H9 (cell line): ENCODE results near the gene ABHD1. TPM values are rescaled to one million over a fixed set of nuclear protein-coding genes. Genes with fewer than 3 reads are reported as not detected.
A peak's percentile ranks its signal among the peaks of the same experiment; 100 is the strongest.

Source experiments
- DNase-seq: peaks from one replicate; pipeline ENCODE4 v3.0.0-alpha.2; 2017
- H2AFZ ChIP-seq: one replicate; pipeline ENCODE4 v1.6.1; 2013; ENCODE audit warnings: mild to moderate bottlenecking, low read length, control low read depth, moderate library complexity
- H2AK5ac ChIP-seq: 2 replicates; pipeline ENCODE4 v1.6.1; 2013; ENCODE audit warnings: low read length, control low read depth, mixed read lengths; ENCODE audit not compliant: insufficient read length
- H2BK120ac ChIP-seq: one replicate; pipeline ENCODE4 v1.6.1; 2013; ENCODE audit warnings: low read depth, mild to moderate bottlenecking, low read length, control low read depth, inconsistent platforms; ENCODE audit not compliant: poor library complexity, severe bottlenecking
- H2BK12ac ChIP-seq: 2 replicates; pipeline ENCODE4 v1.6.1; 2013; ENCODE audit warnings: low read length, control low read depth, mixed read lengths, low read depth; ENCODE audit not compliant: insufficient read length
- H2BK15ac ChIP-seq: 2 replicates; pipeline ENCODE4 v1.6.1; 2013; ENCODE audit warnings: low read depth, low read length, control low read depth
- H2BK20ac ChIP-seq: one replicate; pipeline ENCODE4 v1.6.1; 2013; ENCODE audit warnings: low read depth, mild to moderate bottlenecking, low read length, control low read depth, inconsistent platforms; ENCODE audit not compliant: poor library complexity, severe bottlenecking
- H2BK5ac ChIP-seq: 2 replicates; pipeline ENCODE4 v1.6.1; 2013; ENCODE audit warnings: low read length, control low read depth, mixed read lengths; ENCODE audit not compliant: insufficient read length
- H3K14ac ChIP-seq: 2 replicates; pipeline ENCODE4 v1.6.1; 2013; ENCODE audit warnings: low read length, control low read depth; ENCODE audit not compliant: insufficient read depth
- H3K18ac ChIP-seq: 2 replicates; pipeline ENCODE4 v1.6.1; 2013; ENCODE audit warnings: low read depth, mild to moderate bottlenecking, mixed read lengths, low read length, control low read depth; ENCODE audit not compliant: insufficient read length
- H3K23ac ChIP-seq: 2 replicates; pipeline ENCODE4 v1.6.1; 2013; ENCODE audit warnings: low read length, control low read depth, mixed read lengths, low read depth; ENCODE audit not compliant: insufficient read length
- H3K23me2 ChIP-seq: 2 replicates; pipeline ENCODE4 v1.6.1; 2013; ENCODE audit warnings: low read depth, mild to moderate bottlenecking, mixed read lengths, low read length, control low read depth; ENCODE audit not compliant: insufficient read length, poor library complexity, severe bottlenecking
- H3K27ac ChIP-seq: 2 replicates; pipeline ENCODE4 v1.5.1; 2013; ENCODE audit warnings: low read length, control low read depth, mixed read lengths, low read depth; ENCODE audit not compliant: insufficient read length
- H3K27me3 ChIP-seq: 2 replicates; pipeline ENCODE4 v1.6.1; 2013; ENCODE audit warnings: low read length, control low read depth, inconsistent platforms; ENCODE audit not compliant: insufficient read depth
- H3K4ac ChIP-seq: 2 replicates; pipeline ENCODE4 v1.6.1; 2013; ENCODE audit warnings: low read depth, mild to moderate bottlenecking, control low read depth, inconsistent platforms, low read length, moderate library complexity
- H3K4me1 ChIP-seq: 2 replicates; pipeline ENCODE4 v1.6.1; 2013; ENCODE audit warnings: low read length, control low read depth, inconsistent platforms; ENCODE audit not compliant: insufficient read depth
- H3K4me2 ChIP-seq: 2 replicates; pipeline ENCODE4 v1.6.1; 2013; ENCODE audit warnings: low read length, control low read depth, mixed read lengths; ENCODE audit not compliant: insufficient read length, insufficient read depth
- H3K56ac ChIP-seq: 2 replicates; pipeline ENCODE4 v1.6.1; 2013; ENCODE audit warnings: low read depth, mild to moderate bottlenecking, mixed read lengths, low read length, control low read depth; ENCODE audit not compliant: insufficient read length
- H3K79me1 ChIP-seq: 2 replicates; pipeline ENCODE4 v1.6.1; 2013; ENCODE audit warnings: low read depth, mild to moderate bottlenecking, moderate library complexity, low read length, control low read depth, inconsistent platforms; ENCODE audit not compliant: insufficient read depth, poor library complexity, severe bottlenecking
- H3K79me2 ChIP-seq: 2 replicates; pipeline ENCODE4 v1.6.1; 2013; ENCODE audit warnings: low read length, control low read depth, inconsistent platforms; ENCODE audit not compliant: insufficient read depth
- H3K9ac ChIP-seq: 2 replicates; pipeline ENCODE4 v1.6.1; 2013; ENCODE audit warnings: low read length, control low read depth, mixed read lengths; ENCODE audit not compliant: insufficient read length; ENCODE audit errors: extremely low read depth
- H3K9me3 ChIP-seq: one replicate; pipeline ENCODE4 v1.6.1; 2013; ENCODE audit warnings: low read depth, low read length, inconsistent platforms; ENCODE audit not compliant: control insufficient read depth
- H3T11ph ChIP-seq: one replicate; pipeline ENCODE4 v1.6.1; 2013; ENCODE audit warnings: mild to moderate bottlenecking, low read length, control low read depth, inconsistent platforms
- H4K20me1 ChIP-seq: one replicate; pipeline ENCODE4 v1.6.1; 2013; ENCODE audit not compliant: control insufficient read depth, insufficient read length, insufficient read depth
- H4K5ac ChIP-seq: 2 replicates; pipeline ENCODE4 v1.6.1; 2013; ENCODE audit warnings: low read depth, mild to moderate bottlenecking, mixed read lengths, low read length, control low read depth; ENCODE audit not compliant: insufficient read length
- H4K8ac ChIP-seq: replicated peaks from 2 replicates; pipeline ENCODE4 v1.6.1; 2013; ENCODE audit warnings: low read length, control low read depth, mixed read lengths, low read depth; ENCODE audit not compliant: insufficient read length
- H4K91ac ChIP-seq: 2 replicates; pipeline ENCODE4 v1.6.1; 2013; ENCODE audit warnings: low read depth, mild to moderate bottlenecking, moderate library complexity, mixed read lengths, low read length, control low read depth; ENCODE audit not compliant: insufficient read length
- H3K27ac Mint-ChIP-seq, 3 experiments: 2 replicates in 2 of 3; 3 replicates in 1 of 3; pipeline ENCODE4 v1.8.0; 2020 to 2021; ENCODE audit warnings: mixed read lengths in 3 of 3, mild to moderate bottlenecking in 1 of 3, moderate library complexity in 1 of 3
- H3K27me3 Mint-ChIP-seq: 2 replicates; pipeline ENCODE4 v1.8.0; 2021; ENCODE audit warnings: low read depth, mild to moderate bottlenecking, moderate library complexity, mixed read lengths
- H3K36me3 Mint-ChIP-seq, 3 experiments: 2 replicates in 2 of 3; 3 replicates in 1 of 3; pipeline ENCODE4 v1.8.0; 2020 to 2021; ENCODE audit warnings: low read depth in 3 of 3, mixed read lengths in 3 of 3; ENCODE audit not compliant: insufficient read depth in 1 of 3
- H3K4me1 Mint-ChIP-seq, 2 experiments: 2 replicates each; pipeline ENCODE4 v1.8.0; 2020; ENCODE audit warnings: mixed read lengths in 2 of 2
- H3K4me3 Mint-ChIP-seq, 2 experiments: 2 replicates in 1 of 2; 3 replicates in 1 of 2; pipeline ENCODE4 v1.8.0; 2020 to 2021; ENCODE audit warnings: mild to moderate bottlenecking in 2 of 2, mixed read lengths in 2 of 2, moderate library complexity in 1 of 2
- H3K9me3 Mint-ChIP-seq, 2 experiments: 2 replicates in 1 of 2; 3 replicates in 1 of 2; pipeline ENCODE4 v1.8.0; 2020; ENCODE audit warnings: mild to moderate bottlenecking in 2 of 2, mixed read lengths in 2 of 2, moderate library complexity in 1 of 2
- WGBS: extraction: QIAGEN DNeasy Blood & Tissue Kit; methylation state at CpG from one replicate; pipeline ENCODE4 v1.1.7; 2013; ENCODE audit warnings: missing lambda C conversion rate, low lambda C conversion rate, mixed read lengths; ENCODE audit not compliant: insufficient read length; ENCODE audit errors: extremely low coverage; 5-methylcytosine and 5-hydroxymethylcytosine counted together
- long read RNA-seq: library from polyadenylated mRNA; unstranded; transcript quantifications from one replicate; pipeline ENCODE4 v2.0.0, GENCODE V29; 2020
- total RNA-seq: library from RNA; stranded (reverse); gene quantifications from 2 replicates; pipeline ENCODE4 v1.2.1, GENCODE V29; 2021
- TF ChIP-seq, protein P1 (sequence below): fragments of 200-600 bp; sonication (generic); conservative IDR thresholded peaks from 3 replicates; pipeline ENCODE4 v1.8.0; 2021; ENCODE audit warnings: antibody characterized with exemption, mild to moderate bottlenecking

ABHD1 gene
- total RNA-seq: 0.31 and 0.61 TPM in 2 replicates
- long read RNA-seq: 0 reads

DNA sequence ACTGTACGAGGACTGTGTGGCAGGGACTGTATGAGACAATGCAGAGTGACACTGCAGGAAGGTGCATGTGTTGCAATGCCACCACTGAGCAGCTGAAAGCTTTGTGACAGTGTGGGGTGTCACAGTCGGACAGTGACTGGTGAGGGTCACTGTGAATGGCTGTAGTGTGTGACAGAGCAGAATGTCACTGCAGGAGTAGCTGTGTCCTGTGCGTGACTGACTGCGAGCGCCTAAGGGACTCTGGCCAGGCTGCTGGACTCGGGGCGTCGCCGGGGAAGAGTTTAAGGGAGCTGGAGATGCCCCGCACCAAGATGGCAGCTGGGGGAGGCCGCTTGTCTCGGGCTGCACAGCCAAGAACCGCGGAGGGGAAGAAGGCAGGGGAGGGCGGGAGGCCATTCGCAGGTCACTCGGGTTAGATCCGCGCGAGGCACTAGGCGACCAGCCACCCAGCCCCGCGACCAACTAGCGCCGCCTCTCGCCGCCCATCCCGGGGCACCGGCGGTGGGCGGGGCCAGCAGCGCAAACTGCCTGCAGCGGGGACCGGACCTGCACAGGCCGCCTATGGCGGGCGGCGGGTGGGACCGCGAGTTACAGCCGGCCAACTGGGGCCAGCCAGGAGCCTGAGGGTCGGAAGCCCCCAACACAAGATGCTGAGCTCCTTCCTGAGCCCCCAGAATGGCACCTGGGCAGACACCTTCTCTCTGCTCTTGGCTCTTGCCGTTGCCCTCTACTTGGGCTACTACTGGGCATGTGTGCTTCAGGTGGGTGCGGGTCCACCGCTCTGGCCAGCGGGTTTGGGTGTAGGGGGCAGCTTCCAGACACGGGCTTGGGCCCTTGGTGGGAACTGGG is at the start of gene ABHD1:
TSS of gene ABHD1 (plus strand) at position 514 of the 849 bp plus-strand sequence. CDS start at position 648, 134 bp downstream.
- H2BK20ac ChIP-seq: no peak within 1 kb of the TSS
- no peak within 1 kb of the TSS for H4K5ac ChIP-seq
- H3K4me3 Mint-ChIP-seq: peak within 1 kb of the TSS; percentile 80 to 89
- H3K9ac ChIP-seq: no peak within 1 kb of the TSS
- no peak within 1 kb of the TSS for H3K27ac ChIP-seq
- peaks cover 7% of the 10 kb centered on the region for H3K23me2 ChIP-seq
- no peak within 1 kb of the TSS for H2BK120ac ChIP-seq
- DNase-seq: peak; percentile 67
- H3K18ac ChIP-seq: peak within 1 kb of the TSS; percentile 65
- H4K8ac ChIP-seq: no peak within 1 kb of the TSS
- peaks cover 53% of the 10 kb centered on the region for H3K27me3 Mint-ChIP-seq
- H4K20me1 ChIP-seq: peaks cover 2% of the 10 kb centered on the region
- H3K9me3 ChIP-seq: no peaks in the 10 kb centered on the region
- no peak within 1 kb of the TSS for H2AFZ ChIP-seq
- H4K91ac ChIP-seq: no peak within 1 kb of the TSS
- H3K14ac ChIP-seq: peak within 1 kb of the TSS; percentile 69
- H3K4me2 ChIP-seq: peak within 1 kb of the TSS; percentile 94
- H2BK15ac ChIP-seq: no peak within 1 kb of the TSS; the same call in 1 of the 2 replicates
- TF ChIP-seq, protein P1, sequence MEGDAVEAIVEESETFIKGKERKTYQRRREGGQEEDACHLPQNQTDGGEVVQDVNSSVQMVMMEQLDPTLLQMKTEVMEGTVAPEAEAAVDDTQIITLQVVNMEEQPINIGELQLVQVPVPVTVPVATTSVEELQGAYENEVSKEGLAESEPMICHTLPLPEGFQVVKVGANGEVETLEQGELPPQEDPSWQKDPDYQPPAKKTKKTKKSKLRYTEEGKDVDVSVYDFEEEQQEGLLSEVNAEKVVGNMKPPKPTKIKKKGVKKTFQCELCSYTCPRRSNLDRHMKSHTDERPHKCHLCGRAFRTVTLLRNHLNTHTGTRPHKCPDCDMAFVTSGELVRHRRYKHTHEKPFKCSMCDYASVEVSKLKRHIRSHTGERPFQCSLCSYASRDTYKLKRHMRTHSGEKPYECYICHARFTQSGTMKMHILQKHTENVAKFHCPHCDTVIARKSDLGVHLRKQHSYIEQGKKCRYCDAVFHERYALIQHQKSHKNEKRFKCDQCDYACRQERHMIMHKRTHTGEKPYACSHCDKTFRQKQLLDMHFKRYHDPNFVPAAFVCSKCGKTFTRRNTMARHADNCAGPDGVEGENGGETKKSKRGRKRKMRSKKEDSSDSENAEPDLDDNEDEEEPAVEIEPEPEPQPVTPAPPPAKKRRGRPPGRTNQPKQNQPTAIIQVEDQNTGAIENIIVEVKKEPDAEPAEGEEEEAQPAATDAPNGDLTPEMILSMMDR: no peak
- H3K4me1 Mint-ChIP-seq: peaks cover 11 to 16% of the 10 kb centered on the region in 2 experiments
- H3K4me1 ChIP-seq: no peaks in the 10 kb centered on the region; the same call in 1 of the 2 replicates
- H3K56ac ChIP-seq: no peak within 1 kb of the TSS
- peaks cover 12% of the 10 kb centered on the region; the same call in 1 of the 2 replicates for H3K27me3 ChIP-seq
- H3K27ac Mint-ChIP-seq: peak within 1 kb of the TSS in 1 of 3 experiments; percentile 37; a peak in 1 of 7 replicates
- H3K79me1 ChIP-seq: no peaks in the 10 kb centered on the region
- H3T11ph ChIP-seq: no peak within 1 kb of the TSS
- no peak within 1 kb of the TSS for H2BK12ac ChIP-seq
- H2BK5ac ChIP-seq: no peak within 1 kb of the TSS
- H2AK5ac ChIP-seq: no peak within 1 kb of the TSS
- no peak within 1 kb of the TSS for H3K4ac ChIP-seq
- WGBS: no CpG with 5 or more reads among the region's 47 CpGs
- no peaks in the 10 kb centered on the region; a peak in 3 of 7 replicates for H3K36me3 Mint-ChIP-seq
- no peaks in the 10 kb centered on the region for H3K79me2 ChIP-seq
- no peaks in the 10 kb centered on the region for H3K9me3 Mint-ChIP-seq
- H3K23ac ChIP-seq: no peak within 1 kb of the TSS
